GM12891 (cell line): ENCODE measurements around the gene AGBL3.
A peak's percentile ranks its signal among the peaks of the same experiment; 100 is the strongest.

Experiments
- PAX5 ChIP-seq: IDR thresholded peaks from 2 replicates; pipeline ENCODE4 v1.6.1; 2011; ENCODE audit warnings: low read length, moderate library complexity, mild to moderate bottlenecking; ENCODE audit not compliant: insufficient read depth, severe bottlenecking
- POLR2A ChIP-seq: IDR thresholded peaks from 2 replicates; pipeline ENCODE4 v1.6.1; 2011; ENCODE audit warnings: low read depth, low read length, control low read depth
- POLR2AphosphoS5 ChIP-seq: IDR thresholded peaks from 2 replicates; pipeline ENCODE4 v1.6.1; 2011; ENCODE audit warnings: low read depth, low read length, control low read depth
- POU2F2 ChIP-seq: IDR thresholded peaks from 2 replicates; pipeline ENCODE4 v1.6.1; 2011; ENCODE audit warnings: low read depth, mild to moderate bottlenecking, control low read depth, low read length, moderate library complexity
- SPI1 ChIP-seq: IDR thresholded peaks from 2 replicates; pipeline ENCODE4 v1.6.1; 2011; ENCODE audit warnings: low read depth, low read length, control low read depth
- TAF1 ChIP-seq: IDR thresholded peaks from 2 replicates; pipeline ENCODE4 v1.6.1; 2011; ENCODE audit warnings: low read depth, low read length, control low read depth

GRCh38 chr7:135169141-135169963, 183.0 kb downstream of the AGBL3 start:
- TF ChIP-seq POLR2A, result peak; percentile 83; the same call in 1 of the 2 replicates
- TF ChIP-seq TAF1, result 0 out of 2 replicates have a peak, but pooled peaks have one; percentile 50
- TF ChIP-seq POLR2AphosphoS5, result peak; percentile 71
- no peak for TF ChIP-seq PAX5
- no peak for TF ChIP-seq POU2F2
- no peak for TF ChIP-seq SPI1
